Spleen (tissue), 7 donors: Measurements from ENCODE around the gene FOXP1.

Source experiments
- POLR2A ChIP-seq, 3 donors: fragments of 450-650 bp; IDR thresholded peaks; one replicate each; pipeline ENCODE4 v1.5.1; 2017; ENCODE audit warnings: antibody characterized with exemption in 3 of 3, mild to moderate bottlenecking in 1 of 3
- TF ChIP-seq, protein P1 (sequence below), 11 experiments: fragments of 200-600 bp in 7 of 11; fragments of 450-650 bp in 4 of 11; sonication (generic) in 4 of 11; IDR thresholded peaks in 8 of 11; conservative IDR thresholded peaks in 3 of 11; 1 replicate in 7 of 11; 2 replicates in 4 of 11; pipeline versions ENCODE4 v1.4.0 to v1.8.0; 2016 to 2021; ENCODE audit warnings: antibody characterized with exemption in 11 of 11, inconsistent platforms in 4 of 11, mild to moderate bottlenecking in 1 of 11
- donor health status: DM: no; HTN: no; CAD: no; lungs with moderate emphysema.
- donor health status: DM: no; HTN: no; CAD: no.
- donor health status: DM: no; HTN: no; CAD: no.

DNA sequence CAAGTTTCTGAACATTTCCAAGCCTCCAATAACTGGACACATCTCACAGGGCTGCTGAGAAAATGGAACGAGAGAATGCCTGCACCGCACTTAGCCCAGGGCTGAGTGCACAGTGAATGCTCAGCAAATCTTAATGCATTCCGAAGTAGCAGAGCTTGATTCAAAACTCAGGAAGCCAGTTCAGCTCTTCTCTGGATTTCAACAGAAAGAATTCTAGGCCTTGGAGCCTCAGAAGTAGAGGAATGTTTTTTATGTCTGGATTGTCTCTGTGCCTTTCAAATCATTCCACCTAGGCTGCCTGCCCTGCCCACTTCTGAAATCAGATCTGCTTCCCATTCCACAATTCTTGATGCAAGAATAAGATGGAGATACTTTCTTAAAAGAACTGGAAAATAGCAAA, 9.6 kb upstream of the FOXP1 start:
- TF ChIP-seq, protein P1, sequence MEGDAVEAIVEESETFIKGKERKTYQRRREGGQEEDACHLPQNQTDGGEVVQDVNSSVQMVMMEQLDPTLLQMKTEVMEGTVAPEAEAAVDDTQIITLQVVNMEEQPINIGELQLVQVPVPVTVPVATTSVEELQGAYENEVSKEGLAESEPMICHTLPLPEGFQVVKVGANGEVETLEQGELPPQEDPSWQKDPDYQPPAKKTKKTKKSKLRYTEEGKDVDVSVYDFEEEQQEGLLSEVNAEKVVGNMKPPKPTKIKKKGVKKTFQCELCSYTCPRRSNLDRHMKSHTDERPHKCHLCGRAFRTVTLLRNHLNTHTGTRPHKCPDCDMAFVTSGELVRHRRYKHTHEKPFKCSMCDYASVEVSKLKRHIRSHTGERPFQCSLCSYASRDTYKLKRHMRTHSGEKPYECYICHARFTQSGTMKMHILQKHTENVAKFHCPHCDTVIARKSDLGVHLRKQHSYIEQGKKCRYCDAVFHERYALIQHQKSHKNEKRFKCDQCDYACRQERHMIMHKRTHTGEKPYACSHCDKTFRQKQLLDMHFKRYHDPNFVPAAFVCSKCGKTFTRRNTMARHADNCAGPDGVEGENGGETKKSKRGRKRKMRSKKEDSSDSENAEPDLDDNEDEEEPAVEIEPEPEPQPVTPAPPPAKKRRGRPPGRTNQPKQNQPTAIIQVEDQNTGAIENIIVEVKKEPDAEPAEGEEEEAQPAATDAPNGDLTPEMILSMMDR (IDR thresholded peaks at IDR 0.05 in 8 of 11, conservative IDR thresholded peaks at IDR 0.05 in 3 of 11), result no peak
- no peak for TF ChIP-seq POLR2A (IDR thresholded peaks at IDR 0.05)
